ENCODE measurements around the gene CD83. TPM values are rescaled to one million over a fixed set of nuclear protein-coding genes. Genes with fewer than 3 reads are reported as not detected.

Gene CD83
- total RNA-seq, 2 experiments from 2014 or later = 24.4 to 24.7 TPM

GRCh38 chr6:14166839-14167238 is 49.3 kb downstream of the CD83 start:
- peaks cover 9% of the 10 kb centered on the region for H3K36me3 Mint-ChIP-seq (ENCODE audit: low read depth)
- H3K27me3 Mint-ChIP-seq = peaks cover 2% of the 10 kb centered on the region
- H3K27ac Mint-ChIP-seq = no peak overlapping the region
- no peak overlapping the region for H3K4me3 Mint-ChIP-seq
- POLR2A ChIA-PET = no interaction called here
- H3K9me3 Mint-ChIP-seq = peaks cover 33% of the 10 kb centered on the region
- TF ChIP-seq, protein P1, sequence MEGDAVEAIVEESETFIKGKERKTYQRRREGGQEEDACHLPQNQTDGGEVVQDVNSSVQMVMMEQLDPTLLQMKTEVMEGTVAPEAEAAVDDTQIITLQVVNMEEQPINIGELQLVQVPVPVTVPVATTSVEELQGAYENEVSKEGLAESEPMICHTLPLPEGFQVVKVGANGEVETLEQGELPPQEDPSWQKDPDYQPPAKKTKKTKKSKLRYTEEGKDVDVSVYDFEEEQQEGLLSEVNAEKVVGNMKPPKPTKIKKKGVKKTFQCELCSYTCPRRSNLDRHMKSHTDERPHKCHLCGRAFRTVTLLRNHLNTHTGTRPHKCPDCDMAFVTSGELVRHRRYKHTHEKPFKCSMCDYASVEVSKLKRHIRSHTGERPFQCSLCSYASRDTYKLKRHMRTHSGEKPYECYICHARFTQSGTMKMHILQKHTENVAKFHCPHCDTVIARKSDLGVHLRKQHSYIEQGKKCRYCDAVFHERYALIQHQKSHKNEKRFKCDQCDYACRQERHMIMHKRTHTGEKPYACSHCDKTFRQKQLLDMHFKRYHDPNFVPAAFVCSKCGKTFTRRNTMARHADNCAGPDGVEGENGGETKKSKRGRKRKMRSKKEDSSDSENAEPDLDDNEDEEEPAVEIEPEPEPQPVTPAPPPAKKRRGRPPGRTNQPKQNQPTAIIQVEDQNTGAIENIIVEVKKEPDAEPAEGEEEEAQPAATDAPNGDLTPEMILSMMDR (IDR thresholded peaks at IDR 0.05) = no peak
- CTCF ChIA-PET = no interaction called here
- peaks cover 4% of the 10 kb centered on the region for H3K4me1 Mint-ChIP-seq (ENCODE audit: low read depth)
- no peak for DNase-seq
- intact Hi-C loops (cut with micrococcal nuclease) = no loop called here
- no peak for ATAC-seq

- CTCF ChIA-PET = interaction anchor here (1.0 kb wide), 1 partner anchor 262 kb away, joined by 4 read pairs; no protein-coding TSS in a partner anchor
- Mint-ChIP-seq H3K4me1 (ENCODE audit: low read depth) (peaks cover 4% of the 10 kb centered on the region), H3K9me3 (peaks cover 34% of the 10 kb centered on the region), H3K27ac (no peak overlapping the region), H3K27me3 (no peaks in the 10 kb centered on the region), H3K36me3 (ENCODE audit: low read depth) (peaks cover 9% of the 10 kb centered on the region), H3K4me3 (no peak overlapping the region)
- POLR2A ChIA-PET = no interaction called here
- TF ChIP-seq, protein P1 (IDR thresholded peaks at IDR 0.05) = no peak
- no peak for ATAC-seq
- no peak for DNase-seq
- intact Hi-C loops (cut with micrococcal nuclease) = no loop called here
Observed at GRCh38 chr6:14170128-14170527, 52.6 kb downstream of the CD83 start.

- Mint-ChIP-seq H3K27ac (no peak overlapping the region), H3K36me3 (ENCODE audit: low read depth) (peaks cover 9% of the 10 kb centered on the region), H3K4me1 (ENCODE audit: low read depth) (no peaks in the 10 kb centered on the region), H3K9me3 (peaks cover 33% of the 10 kb centered on the region), H3K4me3 (no peak overlapping the region), H3K27me3 (no peaks in the 10 kb centered on the region)
- TF ChIP-seq, protein P1 (IDR thresholded peaks at IDR 0.05) = no peak
- POLR2A ChIA-PET = no interaction called here
- CTCF ChIA-PET = no interaction called here
- intact Hi-C loops (cut with micrococcal nuclease) = no loop called here
- DNase-seq (no peak), ATAC-seq (no peak)
Observed at GRCh38 chr6:14172562-14172961, 55.0 kb downstream of the CD83 start.

GRCh38 chr6:14174226-14174625 is 56.7 kb downstream of the CD83 start:
- ChIA-PET CTCF (interaction anchor here (0.9 kb wide), 1 partner anchor 107 kb away, joined by 3 read pairs; no protein-coding TSS in a partner anchor), POLR2A (interaction anchor here (0.6 kb wide), 1 partner anchor 141 kb away, joined by 3 read pairs; no protein-coding TSS in a partner anchor)
- DNase-seq = no peak
- Mint-ChIP-seq H3K4me3 (no peak overlapping the region), H3K36me3 (ENCODE audit: low read depth) (peaks cover 5% of the 10 kb centered on the region), H3K27ac (no peak overlapping the region), H3K4me1 (ENCODE audit: low read depth) (no peaks in the 10 kb centered on the region), H3K27me3 (no peaks in the 10 kb centered on the region), H3K9me3 (peaks cover 20% of the 10 kb centered on the region)
- intact Hi-C loops (cut with micrococcal nuclease) = no loop called here
- TF ChIP-seq, protein P1 (IDR thresholded peaks at IDR 0.05) = no peak
- ATAC-seq = no peak

DNA sequence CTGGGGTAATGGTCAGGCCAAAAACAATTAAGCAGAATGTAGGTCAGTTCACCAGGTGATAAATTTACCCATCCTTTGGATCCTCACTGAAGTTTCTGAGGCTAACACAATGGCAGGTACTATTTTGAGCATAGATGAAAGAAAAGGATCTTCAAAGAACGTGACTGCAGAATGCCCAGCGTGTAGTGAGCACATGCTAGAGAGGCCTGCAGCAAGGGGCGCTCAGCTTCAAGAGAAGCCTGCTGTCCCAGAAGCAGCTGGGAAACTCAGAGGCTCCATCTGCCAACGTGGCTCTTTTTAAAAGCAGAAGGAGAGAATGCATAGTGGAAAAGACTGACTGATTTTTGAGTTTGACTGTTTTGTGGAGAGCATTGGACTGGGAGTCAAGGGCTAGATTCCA is 57.4 kb downstream of the CD83 start:
- Mint-ChIP-seq H3K27me3 (no peaks in the 10 kb centered on the region), H3K4me1 (ENCODE audit: low read depth) (peaks cover 3% of the 10 kb centered on the region), H3K27ac (no peak overlapping the region), H3K4me3 (no peak overlapping the region), H3K36me3 (ENCODE audit: low read depth) (peaks cover 3% of the 10 kb centered on the region), H3K9me3 (peaks cover 12% of the 10 kb centered on the region)
- TF ChIP-seq, protein P1 (IDR thresholded peaks at IDR 0.05) = no peak
- intact Hi-C loops (cut with micrococcal nuclease) = no loop called here
- POLR2A ChIA-PET = no interaction called here
- DNase-seq (no peak), ATAC-seq (no peak)
- CTCF ChIA-PET = no interaction called here
